Adrenal gland (tissue), 12 donors: ENCODE data around the gene HHLA2. TPM values are rescaled to one million over a fixed set of nuclear protein-coding genes. Genes with fewer than 3 reads are reported as not detected.
"Not testable (repeated sequence)": the region's sequence is repeated elsewhere in the genome, so short reads cannot be mapped to it uniquely, and the experiment has no call there.

Source experiments
- DNase-seq, 7 donors: peaks; one replicate each; pipeline ENCODE4 v3.0.0-alpha.2; 2019 to 2020
- H3K27ac ChIP-seq, 5 donors: fragments of 200-600 bp; sonication (generic) in 4 of 5; 1 replicate in 3 of 5; 2 replicates in 2 of 5; pipeline versions ENCODE4 v1.5.1 to v1.8.0; 2016 to 2020; ENCODE audit warnings: mild to moderate bottlenecking in 1 of 5
- H3K27me3 ChIP-seq: fragments of 200-600 bp; 2 replicates; pipeline ENCODE4 v1.8.0; 2021
- H3K36me3 ChIP-seq, 2 donors: fragments of 200-600 bp; replicated peaks in 1 of 2; 1 replicate in 1 of 2; 2 replicates in 1 of 2; pipeline versions ENCODE4 v1.5.1 to v1.8.0; 2018 to 2022
- H3K4me1 ChIP-seq, 2 donors: fragments of 200-600 bp; replicated peaks in 1 of 2; 1 replicate in 1 of 2; 2 replicates in 1 of 2; pipeline versions ENCODE4 v1.5.1 to v1.8.0; 2018 to 2021
- H3K4me3 ChIP-seq, 4 donors: fragments of 200-600 bp; sonication (generic) in 3 of 4; one replicate each; pipeline ENCODE4 v1.5.1; 2016 to 2018
- H3K9me3 ChIP-seq, 3 donors: fragments of 200-600 bp; sonication (generic) in 1 of 3; replicated peaks in 1 of 3; 1 replicate in 2 of 3; 2 replicates in 1 of 3; pipeline versions ENCODE4 v1.5.1 to v1.8.0; 2016 to 2021
- CTCF ChIP-seq, 6 experiments: fragments of 450-650 bp in 4 of 6; fragments of 200-600 bp in 2 of 6; sonication (generic) in 1 of 6; IDR thresholded peaks; 1 replicate in 5 of 6; 2 replicates in 1 of 6; pipeline versions ENCODE4 v1.5.1 to v1.8.0; 2016 to 2021; ENCODE audit warnings: antibody characterized with exemption in 6 of 6, mild to moderate bottlenecking in 2 of 6, moderate library complexity in 1 of 6
- POLR2A ChIP-seq, 2 donors: fragments of 450-650 bp; IDR thresholded peaks; one replicate each; pipeline ENCODE4 v1.6.1; 2017; ENCODE audit warnings: antibody characterized with exemption in 2 of 2, mild to moderate bottlenecking in 2 of 2, moderate library complexity in 1 of 2
- WGBS, 4 donors: extraction: QIAGEN DNeasy Blood & Tissue Kit in 2 of 4; methylation state at CpG; one replicate each; pipeline versions ENCODE4 v1.1.5 to v1.1.7; 2013 to 2017; 5-methylcytosine and 5-hydroxymethylcytosine counted together
- intact Hi-C, 2 donors: fragments of 100-400 bp; cut with DNase I; formaldehyde crosslinking; loops; one replicate each; pipeline versions ENCODE4 v1.14.1 to v1.15.0; 2022 to 2023
- polyA plus RNA-seq, 3 donors: library from polyadenylated mRNA; stranded (reverse); fragments of 200-250 nt in 2 of 3; fragments of 350-450 nt in 1 of 3; fragmentation: Illumina TruSeq in 1 of 3; extraction: RNeasy Lipid Tissue Mini Kit (QIAGEN cat#74804) in 1 of 3; gene quantifications; one replicate each; pipeline ENCODE4 v1.2.3, GENCODE V29; 2013 to 2014
- total RNA-seq, 9 donors: library from RNA; depleted of rRNA in 4 of 9; stranded (reverse); fragments of >200 nt in 4 of 9; fragments of 120-200 nt in 1 of 9; fragmentation: NEBNext Ultra II Directional in 1 of 9; extraction: Animal tissue kit (Norgen Biotek cat#: 25700) in 1 of 9; gene quantifications; one replicate each; pipeline versions ENCODE4 v1.1.0 to v1.2.4, GENCODE V29; 2013 to 2023
- donor health status: healthy with polysubstance abuse.
- donor health status: Bipolar disorder and iron deficiency.
- donor health status: DM: yes; HTN: yes; CAD: no.
- donor health status: DM: no; HTN: no; CAD: no.
- donor health status: DM: no; HTN: no; CAD: no.
- donor health status: DM: yes; HTN: yes; CAD: no.

The HHLA2 gene
- total and polyA plus RNA-seq, 12 donors: 0.03 to 0.06 TPM; not detected in 10

GRCh38 chr3:108287146-108287545 lies 9.2 kb upstream of the HHLA2 start:
- H3K27ac ChIP-seq: no peak overlapping the region
- 0 to 93% (median 27%) methylated on average over 1 of the region's 1 CpG for WGBS, 4 donors
- no peaks in the 10 kb centered on the region for H3K36me3 ChIP-seq
- H3K27me3 ChIP-seq: no peaks in the 10 kb centered on the region
- H3K9me3 ChIP-seq: no peaks in the 10 kb centered on the region
- DNase-seq: no peak
- H3K4me1 ChIP-seq: no peaks in the 10 kb centered on the region
- TF ChIP-seq CTCF (IDR thresholded peaks at IDR 0.05): no peak
- no peak for TF ChIP-seq POLR2A (IDR thresholded peaks at IDR 0.05)
- H3K4me3 ChIP-seq: no peak overlapping the region
- intact Hi-C loops: no loop called here

GRCh38 chr3:108288193-108288592 lies 8.2 kb upstream of the HHLA2 start:
- H3K27ac ChIP-seq, H3K9me3 ChIP-seq, intact Hi-C loops, H3K27me3 ChIP-seq, H3K4me1 ChIP-seq, H3K36me3 ChIP-seq, H3K4me3 ChIP-seq, DNase-seq: not testable (repeated sequence)
- WGBS, 4 donors: 78 to 93% (median 87%) methylated on average over 6 of the region's 6 CpGs

GRCh38 chr3:108289159-108289558 lies 7.2 kb upstream of the HHLA2 start:
- Histone ChIP-seq H3K27ac (no peak overlapping the region), H3K4me3 (no peak overlapping the region), H3K27me3 (no peaks in the 10 kb centered on the region), H3K36me3 (no peaks in the 10 kb centered on the region), H3K9me3 (no peaks in the 10 kb centered on the region), H3K4me1 (no peaks in the 10 kb centered on the region)
- no peak for DNase-seq
- TF ChIP-seq POLR2A (IDR thresholded peaks at IDR 0.05): no peak
- TF ChIP-seq CTCF (IDR thresholded peaks at IDR 0.05): no peak
- intact Hi-C loops: no loop called here
- WGBS, 4 donors: 72 to 82% (median 77%) methylated on average over 2 of the region's 2 CpGs

DNA sequence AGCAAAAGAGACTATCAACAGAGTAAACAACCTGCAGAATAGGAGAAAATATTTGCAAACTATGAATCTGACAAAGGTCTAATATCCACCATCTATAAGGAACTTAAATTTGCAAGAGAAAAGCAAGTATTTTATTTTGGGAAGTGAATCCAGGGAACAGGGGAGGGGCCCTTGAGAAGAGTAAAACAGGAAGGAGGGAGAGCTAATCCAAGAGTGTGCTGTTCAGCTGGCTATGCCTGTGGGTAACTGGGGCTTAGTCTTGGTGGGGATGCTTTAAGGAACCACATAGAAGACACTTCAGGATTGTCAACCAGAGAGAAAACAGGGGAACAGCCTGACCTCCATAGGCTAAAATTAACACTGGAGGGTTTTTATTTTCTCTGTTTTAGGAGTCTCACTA lies 3.9 kb upstream of the HHLA2 start:
- Histone ChIP-seq H3K4me3 (no peak overlapping the region), H3K27ac (no peak overlapping the region), H3K36me3 (no peaks in the 10 kb centered on the region), H3K27me3 (no peaks in the 10 kb centered on the region), H3K9me3 (no peaks in the 10 kb centered on the region), H3K4me1 (no peaks in the 10 kb centered on the region)
- no peak for TF ChIP-seq POLR2A (IDR thresholded peaks at IDR 0.05)
- TF ChIP-seq CTCF (IDR thresholded peaks at IDR 0.05): no peak
- no peak for DNase-seq
- intact Hi-C loops: no loop called here

GRCh38 chr3:108292905-108293328 lies 3.4 kb upstream of the HHLA2 start:
- DNase-seq: no peak
- Histone ChIP-seq H3K9me3 (no peaks in the 10 kb centered on the region), H3K4me3 (no peak overlapping the region), H3K27me3 (no peaks in the 10 kb centered on the region), H3K36me3 (no peaks in the 10 kb centered on the region), H3K4me1 (no peaks in the 10 kb centered on the region), H3K27ac (no peak overlapping the region)
- no peak for TF ChIP-seq POLR2A (IDR thresholded peaks at IDR 0.05)
- TF ChIP-seq CTCF (IDR thresholded peaks at IDR 0.05): no peak
- intact Hi-C loops: no loop called here
